ENCODE results near the gene SLC10A7. TPM values are rescaled to one million over a fixed set of nuclear protein-coding genes. Genes with fewer than 3 reads are reported as not detected.

Gene SLC10A7
- total and polyA plus RNA-seq, 2 of the 4 experiments (the other 2 are of a cell fraction), result 5.2 to 8.4 TPM

- dilution Hi-C loops (cut with HindIII; ENCODE audit: low sequenced_read_pairs, unreplicated experiment) (no loop called here), intact Hi-C loops (cut with micrococcal nuclease) (no loop called here), in situ Hi-C loops (cut with MboI; ENCODE audit: low sequenced_read_pairs) (no loop called here)
- H3K27me3 ChIP-seq (ENCODE audit: control insufficient read depth, insufficient read depth, low read length), result no peaks in the 10 kb centered on the region
- H3K9me1 ChIP-seq (ENCODE audit: insufficient read depth, low read length), result no peaks in the 10 kb centered on the region
- DNase-seq (no peak), ATAC-seq (ENCODE audit: low read depth) (no peak)
- H3K9ac ChIP-seq (ENCODE audit: low read depth, low read length), result no peak overlapping the region
- H3K56ac ChIP-seq (ENCODE audit: extremely low read depth, insufficient read depth, low read length), result no peak overlapping the region
- WGBS, 2 experiments (ENCODE audit: extremely low coverage in 2 of 2, insufficient read length in 1 of 2), result no CpG with 5 or more reads among the region's 5 CpGs
- CTCF ChIA-PET, result no interaction called here
- no peaks in the 10 kb centered on the region for H3K9me3 ChIP-seq (ENCODE audit: control insufficient read depth, insufficient read depth, low read length)
- H4K5ac ChIP-seq (ENCODE audit: low read depth, low read length), result no peak overlapping the region
- H2AK9ac ChIP-seq (replicated peaks; ENCODE audit: low read depth, low read length, poor library complexity), result no peak overlapping the region
- no peaks in the 10 kb centered on the region for H4K20me1 ChIP-seq (ENCODE audit: insufficient read depth, low read length)
- no peak overlapping the region for H3K4ac ChIP-seq (ENCODE audit: low read depth, low read length)
- H3K18ac ChIP-seq (ENCODE audit: low read depth, low read length), result no peak overlapping the region
- H2AFZ ChIP-seq (replicated peaks; ENCODE audit: low read length, poor library complexity), result no peak overlapping the region
- no peak overlapping the region for H2BK5ac ChIP-seq (ENCODE audit: low read depth, low read length, poor library complexity, severe bottlenecking)
- no peak overlapping the region for H3K27ac ChIP-seq (ENCODE audit: insufficient read depth, low read length)
- H3K23ac ChIP-seq (ENCODE audit: low read depth, low read length), result no peak overlapping the region
- H3K79me1 ChIP-seq (ENCODE audit: low read depth in 1 of 2, low read length in 2 of 2), result no peaks in the 10 kb centered on the region
- no peak overlapping the region for H3K4me3 ChIP-seq (ENCODE audit: insufficient read depth, low read depth, low read length)
- no peak overlapping the region for H2AK5ac ChIP-seq (ENCODE audit: low read depth, low read length)
- no peak overlapping the region for H2BK15ac ChIP-seq (ENCODE audit: low read depth, low read length)
- no peak overlapping the region for H3K4me2 ChIP-seq (ENCODE audit: low read depth, low read length)
- no peak overlapping the region for H2BK120ac ChIP-seq (ENCODE audit: low read depth, low read length)
- H3K14ac ChIP-seq (replicated peaks; ENCODE audit: low read depth, low read length), result no peak overlapping the region
- H4K91ac ChIP-seq (ENCODE audit: insufficient read depth, low read depth, low read length), result no peak overlapping the region
- TF ChIP-seq USF2 (IDR thresholded peaks at IDR 0.05; ENCODE audit: low read depth, low read length) (no peak), CTCF (conservative IDR thresholded peaks at IDR 0.05; ENCODE audit: low read depth, low read length) (no peak), CEBPB (IDR thresholded peaks at IDR 0.05; ENCODE audit: low read depth, low read length) (no peak), NFE2L2 (IDR thresholded peaks at IDR 0.05; ENCODE audit: low read depth, low read length) (no peak), SMC3 (IDR thresholded peaks at IDR 0.05; ENCODE audit: low read depth, low read length) (no peak), FOS (IDR thresholded peaks at IDR 0.05; ENCODE audit: low read depth, low read length) (no peak), MAFK (IDR thresholded peaks at IDR 0.05; ENCODE audit: low read depth, low read length) (no peak), POLR2A (IDR thresholded peaks at IDR 0.05; ENCODE audit: low read depth, low read length) (no peak), MXI1 (IDR thresholded peaks at IDR 0.05; ENCODE audit: borderline replicate concordance, low read depth, low read length) (no peak), RCOR1 (IDR thresholded peaks at IDR 0.05; ENCODE audit: insufficient replicate concordance, low read length) (no peak), CHD1 (IDR thresholded peaks at IDR 0.05; ENCODE audit: low read depth, low read length) (no peak), RFX5 (IDR thresholded peaks at IDR 0.05; ENCODE audit: low read depth, low read length) (no peak), MAZ (IDR thresholded peaks at IDR 0.05; ENCODE audit: borderline replicate concordance, low read depth, low read length) (no peak)
- POLR2A ChIA-PET (ENCODE audit: unreplicated experiment), result no interaction called here
- no TSS peak for BruUV-seq (replicated peaks)
- no peak overlapping the region for H4K8ac ChIP-seq (ENCODE audit: low read depth in 2 of 2, low read length in 2 of 2)
- no peaks in the 10 kb centered on the region for H3K4me1 ChIP-seq (ENCODE audit: control insufficient read depth, insufficient read depth, low read length)
- H3K36me3 ChIP-seq (ENCODE audit: control insufficient read depth, insufficient read depth, low read length), result no peaks in the 10 kb centered on the region
- no peak overlapping the region for H2BK20ac ChIP-seq (ENCODE audit: low read depth, low read length)
Measured at GRCh38 chr4:146267826-146268225, 253.9 kb downstream of the SLC10A7 start.
